AG10803 (cell line): ENCODE results near the gene PTPRD.
A peak's percentile ranks its signal among the peaks of the same experiment; 100 is the strongest.

ENCODE experiments used
- DNase-seq: peaks from one replicate; pipeline ENCODE4 v3.0.0; 2010; ENCODE audit warnings: low read depth
- H3K4me3 ChIP-seq: 2 replicates; pipeline ENCODE4 v1.5.1; 2011; ENCODE audit warnings: mild to moderate bottlenecking, low read length, control low read depth
- TF ChIP-seq, protein P1 (sequence below): conservative IDR thresholded peaks from 2 replicates; pipeline ENCODE4 v1.5.1; 2011; ENCODE audit warnings: mild to moderate bottlenecking, low read length, control low read depth, inconsistent platforms

PTPRD gene

DNA sequence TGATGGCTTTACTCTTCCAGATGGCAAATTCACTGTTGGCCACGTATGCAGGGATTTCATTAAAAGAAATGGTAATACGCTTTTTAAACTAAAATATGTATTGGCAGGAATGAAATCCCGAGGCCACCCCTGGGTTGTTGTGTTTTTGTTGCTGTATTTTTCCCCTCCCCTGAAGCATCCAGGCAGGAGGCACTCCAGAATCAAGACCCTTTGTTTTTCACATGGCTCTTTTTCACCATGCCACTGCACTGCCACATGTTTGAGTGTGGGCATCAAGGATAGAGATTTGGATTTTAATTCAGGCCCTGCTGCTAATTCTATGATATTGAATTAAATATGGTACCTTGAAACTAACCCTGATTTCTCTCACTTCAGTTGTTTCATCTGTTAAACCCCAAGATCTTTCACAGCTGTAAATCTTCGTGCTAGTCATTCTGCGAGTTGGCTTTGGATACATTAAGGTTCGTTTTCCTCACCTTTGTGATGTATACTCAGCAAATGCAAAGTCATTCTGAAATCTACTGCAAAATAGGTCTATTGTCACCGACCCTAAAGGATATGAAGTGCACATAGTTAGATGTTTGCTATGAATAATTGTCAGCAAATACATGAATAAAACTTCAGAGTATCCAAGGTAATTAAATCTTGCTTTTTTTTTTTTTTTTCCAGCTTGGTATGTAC lies 533.4 kb downstream of the PTPRD start:
- no peak for DNase-seq
- H3K4me3 ChIP-seq: no peak overlapping the region
- TF ChIP-seq, protein P1, sequence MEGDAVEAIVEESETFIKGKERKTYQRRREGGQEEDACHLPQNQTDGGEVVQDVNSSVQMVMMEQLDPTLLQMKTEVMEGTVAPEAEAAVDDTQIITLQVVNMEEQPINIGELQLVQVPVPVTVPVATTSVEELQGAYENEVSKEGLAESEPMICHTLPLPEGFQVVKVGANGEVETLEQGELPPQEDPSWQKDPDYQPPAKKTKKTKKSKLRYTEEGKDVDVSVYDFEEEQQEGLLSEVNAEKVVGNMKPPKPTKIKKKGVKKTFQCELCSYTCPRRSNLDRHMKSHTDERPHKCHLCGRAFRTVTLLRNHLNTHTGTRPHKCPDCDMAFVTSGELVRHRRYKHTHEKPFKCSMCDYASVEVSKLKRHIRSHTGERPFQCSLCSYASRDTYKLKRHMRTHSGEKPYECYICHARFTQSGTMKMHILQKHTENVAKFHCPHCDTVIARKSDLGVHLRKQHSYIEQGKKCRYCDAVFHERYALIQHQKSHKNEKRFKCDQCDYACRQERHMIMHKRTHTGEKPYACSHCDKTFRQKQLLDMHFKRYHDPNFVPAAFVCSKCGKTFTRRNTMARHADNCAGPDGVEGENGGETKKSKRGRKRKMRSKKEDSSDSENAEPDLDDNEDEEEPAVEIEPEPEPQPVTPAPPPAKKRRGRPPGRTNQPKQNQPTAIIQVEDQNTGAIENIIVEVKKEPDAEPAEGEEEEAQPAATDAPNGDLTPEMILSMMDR: no peak

DNA sequence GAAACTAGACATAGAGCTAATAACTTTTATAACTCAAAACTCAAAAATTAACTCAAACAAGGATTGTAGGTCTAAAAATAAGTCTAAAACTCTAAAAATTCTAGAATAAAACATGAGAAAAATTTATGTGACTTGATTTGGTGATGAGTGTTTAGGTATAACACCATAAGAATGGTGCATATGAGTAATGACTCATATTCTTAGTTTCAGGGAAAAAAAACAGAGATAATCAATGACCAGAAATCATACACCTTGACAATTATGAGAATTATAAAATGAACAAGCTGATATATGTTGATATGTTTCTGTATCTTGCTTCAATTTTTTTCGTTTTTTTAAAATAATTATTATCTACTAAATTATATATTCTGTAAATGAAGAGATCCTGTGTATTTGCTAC lies 541.2 kb downstream of the PTPRD start:
- TF ChIP-seq, protein P1: no peak
- DNase-seq: no peak
- H3K4me3 ChIP-seq: no peak overlapping the region

DNA sequence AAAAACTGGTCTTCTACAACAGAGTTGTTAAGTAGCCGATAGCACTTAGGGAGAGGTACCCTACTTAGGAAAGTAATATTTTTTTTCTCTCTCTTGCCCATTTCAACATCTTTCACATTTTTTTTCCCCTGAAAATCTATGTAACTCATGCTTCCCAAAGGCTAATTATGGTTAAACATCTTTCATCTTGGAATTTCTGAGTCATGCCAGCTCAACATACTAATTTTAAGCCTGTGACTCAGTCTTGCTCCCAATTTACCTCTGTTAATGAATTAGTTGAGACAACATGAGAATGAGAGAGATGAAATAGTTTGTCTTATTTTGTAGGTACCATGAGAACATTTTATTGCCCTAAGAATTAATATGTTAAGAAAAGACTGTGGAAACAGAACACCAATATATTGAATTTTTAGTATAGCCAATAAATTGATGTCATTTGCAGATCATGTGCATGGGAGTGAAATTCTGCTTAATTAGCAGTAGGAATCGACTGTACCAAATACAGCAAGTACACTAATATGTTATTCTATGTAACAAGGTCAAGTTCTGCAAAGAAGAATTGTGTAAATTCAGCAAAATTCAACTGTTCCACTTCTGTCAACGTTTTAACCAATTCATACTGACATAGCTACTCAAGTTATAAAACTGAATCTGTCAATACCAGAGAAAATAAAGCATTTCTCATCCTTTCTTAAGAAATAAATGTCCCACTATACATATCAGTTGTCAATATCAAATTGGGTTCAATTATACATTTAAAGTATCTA lies 550.0 kb downstream of the PTPRD start:
- no peak overlapping the region for H3K4me3 ChIP-seq
- TF ChIP-seq, protein P1: no peak
- peak; percentile 23 for DNase-seq

DNA sequence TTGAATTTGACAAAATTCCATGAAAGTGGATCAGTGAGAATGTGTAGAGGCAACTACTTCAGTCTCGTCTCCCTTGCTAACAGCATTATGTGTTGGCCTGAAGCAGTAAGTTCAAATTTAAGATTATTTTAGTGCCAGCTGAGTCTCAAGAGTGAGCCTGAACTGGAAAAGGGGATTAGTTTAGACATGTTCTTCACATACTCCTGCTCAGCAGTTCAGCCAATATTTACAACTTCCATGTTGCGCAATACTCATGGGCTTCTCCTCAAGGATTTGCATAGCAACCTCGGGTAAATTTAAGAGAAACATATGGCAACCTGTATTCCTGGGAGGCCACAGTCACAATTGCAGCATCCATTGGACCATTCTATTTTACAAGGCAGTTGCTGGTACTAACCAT lies 553.8 kb downstream of the PTPRD start:
- DNase-seq: peak; percentile 54
- H3K4me3 ChIP-seq: no peak overlapping the region
- TF ChIP-seq, protein P1: no peak

DNA sequence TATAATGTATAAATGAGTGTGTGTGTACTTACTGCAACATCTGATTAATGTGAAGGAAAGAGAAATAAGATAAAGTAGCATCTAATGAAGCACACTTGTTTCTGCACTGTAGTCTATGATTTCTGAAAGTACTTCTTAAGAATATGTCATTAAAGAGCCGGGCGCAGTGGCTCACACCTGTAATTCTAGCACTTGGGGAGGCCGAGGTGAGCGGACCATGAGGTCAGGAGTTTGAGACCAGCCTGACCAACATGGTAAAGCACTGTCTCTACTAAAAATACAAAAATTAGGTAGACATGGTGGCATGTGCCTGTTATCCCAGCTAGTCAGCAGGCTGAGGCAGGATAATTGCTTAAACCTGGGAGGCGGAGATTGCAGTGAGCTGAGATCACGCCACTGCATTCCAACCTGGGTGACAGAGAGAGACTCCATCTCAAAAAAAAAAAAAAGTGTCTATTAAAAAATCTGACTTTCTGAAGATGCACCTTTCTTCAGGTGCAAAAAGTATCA lies 556.9 kb downstream of the PTPRD start:
- no peak for DNase-seq
- TF ChIP-seq, protein P1: no peak
- no peak overlapping the region for H3K4me3 ChIP-seq

DNA sequence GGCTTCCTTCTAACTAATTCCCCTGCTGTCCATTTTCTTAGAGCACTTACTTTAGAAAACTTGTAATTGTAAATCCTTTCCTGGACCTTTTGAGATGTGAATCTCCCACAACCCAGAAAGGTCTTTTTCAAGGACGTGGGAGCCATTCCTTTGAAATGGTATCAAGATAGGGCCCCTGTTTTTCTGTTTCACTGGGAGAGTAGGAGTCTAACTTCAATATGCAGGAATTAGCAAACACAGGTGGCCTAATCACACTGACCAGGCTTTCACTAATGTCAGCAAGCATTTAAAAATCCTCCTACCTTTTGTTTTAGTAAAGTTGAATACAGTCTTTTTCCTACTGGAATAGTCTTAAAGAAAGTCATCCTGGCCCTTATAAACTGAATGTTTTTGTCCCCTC lies 558.3 kb downstream of the PTPRD start:
- H3K4me3 ChIP-seq: no peak overlapping the region
- no peak for DNase-seq
- TF ChIP-seq, protein P1: no peak

DNA sequence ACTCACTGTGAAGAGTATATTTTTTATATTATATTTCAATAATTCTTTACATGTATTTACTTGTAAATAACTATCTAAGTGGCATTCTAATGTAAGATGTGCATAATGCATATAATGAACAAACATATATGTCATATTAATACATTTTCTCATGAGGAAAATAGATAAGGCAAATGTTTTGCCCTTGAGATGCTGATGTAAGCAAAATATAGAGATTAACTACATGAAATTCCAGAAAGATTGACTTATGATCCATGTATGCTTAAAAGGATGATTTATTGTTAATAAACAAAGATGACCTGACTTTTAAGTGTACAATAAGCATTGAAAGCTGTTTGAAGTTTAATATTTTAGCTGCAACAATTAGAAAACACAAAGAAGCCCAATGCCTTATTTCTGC lies 559.9 kb downstream of the PTPRD start:
- H3K4me3 ChIP-seq: no peak overlapping the region
- TF ChIP-seq, protein P1: no peak
- no peak for DNase-seq
